HG03064 (cell line): ENCODE results near the gene PC.

ENCODE experiments used
- ATAC-seq: cut with Tn5 transposase; IDR thresholded peaks from one replicate; pipeline ENCODE4 v1.9.1; 2021; ENCODE audit warnings: low read depth; ENCODE audit not compliant: unreplicated experiment

PC gene

DNA sequence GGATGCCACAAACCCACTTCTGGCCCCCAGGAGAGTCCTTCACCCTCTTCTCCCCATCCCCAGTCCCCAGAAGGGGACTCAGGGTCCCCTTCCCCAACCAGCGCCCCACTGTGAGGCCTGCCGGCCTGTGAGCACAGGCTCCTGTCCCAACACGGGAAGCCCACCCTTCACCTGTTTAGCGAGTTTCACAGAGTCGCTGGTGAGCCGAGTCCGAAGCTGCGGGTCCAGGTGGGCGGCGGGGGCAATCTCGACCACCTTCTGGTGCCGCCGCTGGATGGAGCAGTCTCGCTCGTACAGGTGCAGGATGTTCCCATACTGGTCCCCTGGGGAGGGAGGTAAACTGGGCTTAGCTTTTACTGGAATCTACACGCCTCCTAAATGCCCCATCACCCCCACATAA is 88.1 kb downstream of the PC start:
- ATAC-seq = no peak

GRCh38 chr11:66869567-66869870 is 88.7 kb downstream of the PC start:
- ATAC-seq = no peak

GRCh38 chr11:66868726-66869566 is 89.2 kb downstream of the PC start:
- ATAC-seq = peak; percentile 76

DNA sequence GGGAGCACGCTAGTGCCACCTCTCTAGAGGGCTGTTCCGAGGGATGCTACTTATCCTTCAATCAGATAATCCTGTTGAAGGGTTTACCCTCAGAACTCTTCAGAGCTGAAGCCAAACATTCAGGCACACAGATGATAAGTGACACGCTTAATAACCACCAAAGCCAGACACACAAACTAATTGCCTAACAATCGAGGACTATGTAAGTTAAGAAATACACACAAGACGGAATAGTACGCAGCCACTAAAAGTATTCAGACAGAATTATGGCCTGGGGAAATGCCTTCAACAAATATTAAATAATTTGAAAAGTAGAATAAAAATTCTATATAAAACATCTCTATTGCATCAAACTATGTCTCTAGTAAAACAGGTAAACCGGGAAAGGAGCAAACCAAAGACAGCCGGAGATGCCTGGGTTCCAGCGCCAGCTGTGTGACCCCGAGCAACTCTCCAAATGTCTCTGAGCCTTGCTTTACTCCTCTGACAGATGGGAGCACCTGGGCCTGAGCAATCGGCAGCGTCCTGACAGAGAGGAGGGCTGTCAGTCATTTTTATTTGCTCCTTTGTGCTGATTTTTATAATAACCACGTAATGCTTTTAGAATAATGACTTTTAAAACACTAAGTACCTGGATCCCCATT is 90.0 kb downstream of the PC start:
- no peak for ATAC-seq

DNA sequence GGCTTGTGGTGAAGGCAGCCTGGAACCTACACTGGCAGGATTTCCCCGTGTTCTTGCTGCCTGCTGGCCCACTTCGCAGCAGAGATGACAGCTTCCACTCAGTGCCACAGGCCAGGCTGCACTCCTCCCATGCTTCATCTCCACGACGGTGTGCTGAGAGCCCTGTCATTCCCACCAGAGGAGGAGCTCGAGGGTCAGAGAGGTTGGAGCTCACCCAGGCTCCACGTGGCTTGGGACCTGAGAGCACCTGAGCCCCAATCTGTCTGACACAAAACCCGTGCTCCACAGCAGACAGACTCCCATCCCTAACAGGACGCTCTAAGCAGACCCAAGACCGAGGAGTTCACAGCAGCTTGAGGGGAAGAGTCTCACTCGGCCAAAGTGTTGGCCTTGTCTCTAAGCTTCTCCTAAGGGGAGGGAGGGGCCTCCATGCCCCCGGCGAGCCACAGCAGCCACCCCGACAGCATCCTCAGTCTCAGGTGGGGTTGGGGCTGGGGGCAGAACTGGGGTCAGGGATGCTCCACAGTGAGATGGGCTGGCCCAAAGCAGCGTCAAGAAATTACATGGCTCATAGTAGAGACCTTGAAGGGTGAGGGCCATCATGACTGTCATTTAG is 90.7 kb downstream of the PC start:
- ATAC-seq = no peak

GRCh38 chr11:66866511-66866986 is 91.6 kb downstream of the PC start:
- ATAC-seq = no peak

- no peak for ATAC-seq
Measured at GRCh38 chr11:66866007-66866406, 92.2 kb downstream of the PC start.

- ATAC-seq = no peak
Measured at GRCh38 chr11:66864924-66865697, 93.1 kb downstream of the PC start.

GRCh38 chr11:66864172-66864901 is 93.8 kb downstream of the PC start:
- ATAC-seq = no peak

- ATAC-seq = no peak
Measured at GRCh38 chr11:66863428-66864125, 94.6 kb downstream of the PC start.

- no peak for ATAC-seq
Measured at GRCh38 chr11:66862559-66863037, 95.6 kb downstream of the PC start.

- ATAC-seq = no peak
Measured at GRCh38 chr11:66861774-66862558, 96.2 kb downstream of the PC start.

GRCh38 chr11:66861038-66861773 is 97.0 kb downstream of the PC start:
- ATAC-seq = no peak

- ATAC-seq = no peak
Measured at GRCh38 chr11:66860449-66860831, 97.7 kb downstream of the PC start.

GRCh38 chr11:66859686-66860448 is 98.3 kb downstream of the PC start:
- ATAC-seq = no peak

- no peak for ATAC-seq
Measured at GRCh38 chr11:66858939-66859685, 99.1 kb downstream of the PC start.
